Activated CD8-positive, alpha-beta T cell treated with anti-CD3 and anti-CD28 coated beads for 36 hours (primary cell): ENCODE measurements around the gene CCDC40. TPM values are rescaled to one million over a fixed set of nuclear protein-coding genes. Genes with fewer than 3 reads are reported as not detected.

Experiments
- ATAC-seq: fragments of 200-7000 bp; cut with Tn5 transposase; one replicate; pipeline ENCODE4 v1.10.0; 2021; ENCODE audit warnings: mild to moderate bottlenecking, moderate library complexity
- CTCF ChIA-PET: fragments of 350-600 bp; sonication (Branson Sonifier 250); formaldehyde crosslinking; loops from one replicate; lab custom pipeline; 2021; ENCODE audit warnings: antibody characterized with exemption; lab: Charles Lee
- POLR2A ChIA-PET: fragments of 350-600 bp; sonication (Branson Sonifier 250); formaldehyde crosslinking; loops from one replicate; lab custom pipeline; 2021; ENCODE audit warnings: antibody characterized with exemption; lab: Charles Lee
- DNase-seq: peaks from one replicate; pipeline ENCODE4 v3.0.0-alpha.2; 2020
- H3K27ac Mint-ChIP-seq: one replicate; pipeline ENCODE4 v1.8.0; 2021; ENCODE audit warnings: mild to moderate bottlenecking, mixed read lengths
- H3K27me3 Mint-ChIP-seq: one replicate; pipeline ENCODE4 v1.8.0; 2021; ENCODE audit warnings: mixed read lengths
- H3K36me3 Mint-ChIP-seq: one replicate; pipeline ENCODE4 v1.8.0; 2021; ENCODE audit warnings: low read depth, mixed read lengths
- H3K4me1 Mint-ChIP-seq: one replicate; pipeline ENCODE4 v1.8.0; 2021; ENCODE audit warnings: low read depth, mixed read lengths
- H3K4me3 Mint-ChIP-seq: one replicate; pipeline ENCODE4 v1.8.0; 2021; ENCODE audit warnings: mild to moderate bottlenecking, moderate library complexity, mixed read lengths
- H3K9me3 Mint-ChIP-seq: one replicate; pipeline ENCODE4 v1.8.0; 2021; ENCODE audit warnings: mixed read lengths
- CTCF ChIP-seq: fragments of 200-600 bp; IDR thresholded peaks from one replicate; pipeline ENCODE4 v1.8.0; 2022; ENCODE audit warnings: antibody characterized with exemption, mild to moderate bottlenecking
- intact Hi-C: fragments of 100-400 bp; cut with micrococcal nuclease; formaldehyde crosslinking; loops from one replicate; pipeline ENCODE4 v1.10.0; 2022
- total RNA-seq, 2 experiments: library from RNA; stranded (reverse); gene quantifications; one replicate each; pipeline ENCODE4 v1.2.3, GENCODE V29; 2021

The CCDC40 gene
- total RNA-seq, 2 experiments from 2014 or later, result 0.54 to 0.79 TPM

- POLR2A ChIA-PET, result no interaction called here
- TF ChIP-seq CTCF, result no peak
- Mint-ChIP-seq H3K36me3 (peaks cover 4% of the 10 kb centered on the region), H3K4me1 (peaks cover 28% of the 10 kb centered on the region), H3K9me3 (no peaks in the 10 kb centered on the region), H3K27ac (no peak overlapping the region), H3K27me3 (no peaks in the 10 kb centered on the region), H3K4me3 (no peak overlapping the region)
- CTCF ChIA-PET, result interaction anchor here (1.0 to 7.9 kb wide), 2 partner anchors 17 to 178 kb away, joined by 3 to 67 read pairs; no protein-coding TSS in a partner anchor
- DNase-seq, result no peak
- intact Hi-C loops, result no loop called here
- ATAC-seq, result no peak
Observed at GRCh38 chr17:79989106-79989835, 47.2 kb upstream of the CCDC40 start.

GRCh38 chr17:79990051-79990592 is 46.3 kb upstream of the CCDC40 start:
- Mint-ChIP-seq H3K4me1 (peaks cover 29% of the 10 kb centered on the region), H3K36me3 (peaks cover 4% of the 10 kb centered on the region)

GRCh38 chr17:79990704-79991103 is 45.7 kb upstream of the CCDC40 start:
- ChIA-PET CTCF (interaction anchor here (1.0 to 7.9 kb wide), 2 partner anchors 16 to 148 kb away, joined by 3 to 67 read pairs; no protein-coding TSS in a partner anchor), POLR2A (interaction anchor here (0.6 to 1.0 kb wide), 2 partner anchors 15 to 212 kb away, joined by 3 read pairs; no protein-coding TSS in a partner anchor)
- TF ChIP-seq CTCF, result no peak
- intact Hi-C loops, result loop anchor here (5.0 to 10.0 kb wide), 2 partner anchors 193 to 246 kb away; partner anchors contain the start of gene CBX8
- ATAC-seq (no peak), DNase-seq (no peak)
- peaks cover 30% of the 10 kb centered on the region for H3K4me1 Mint-ChIP-seq
- no peaks in the 10 kb centered on the region for H3K9me3 Mint-ChIP-seq
- no peak overlapping the region for H3K27ac Mint-ChIP-seq
- no peak overlapping the region for H3K4me3 Mint-ChIP-seq
- no peaks in the 10 kb centered on the region for H3K27me3 Mint-ChIP-seq
- peaks cover 4% of the 10 kb centered on the region for H3K36me3 Mint-ChIP-seq

More at GRCh38 chr17:79990051-79990592, 46.3 kb upstream of the CCDC40 start:
- intact Hi-C loops, result loop anchor here (5.0 to 10.0 kb wide), 2 partner anchors 193 to 245 kb away; partner anchors contain the start of gene CBX8
- CTCF ChIA-PET, result interaction anchor here (1.0 to 7.9 kb wide), 3 partner anchors 16 to 179 kb away, joined by 3 to 67 read pairs (median 3); no protein-coding TSS in a partner anchor
- DNase-seq (no peak), ATAC-seq (no peak)
- POLR2A ChIA-PET, result interaction anchor here (1.0 kb wide), 1 partner anchor 15 kb away, joined by 3 read pairs; no protein-coding TSS in a partner anchor
- Mint-ChIP-seq H3K4me3 (no peak overlapping the region), H3K9me3 (no peaks in the 10 kb centered on the region), H3K27me3 (no peaks in the 10 kb centered on the region), H3K27ac (no peak overlapping the region)
- no peak for TF ChIP-seq CTCF

GRCh38 chr17:79991140-79991923 is 45.1 kb upstream of the CCDC40 start:
- POLR2A ChIA-PET, result interaction anchor here (0.6 to 1.0 kb wide), 2 partner anchors 16 to 213 kb away, joined by 3 read pairs; no protein-coding TSS in a partner anchor

More at GRCh38 chr17:79991140-79991923, 45.1 kb upstream of the CCDC40 start:
- peaks cover 4% of the 10 kb centered on the region for H3K36me3 Mint-ChIP-seq
- peak; percentile 91 for DNase-seq
- peak; percentile 49 for TF ChIP-seq CTCF
- H3K4me1 Mint-ChIP-seq, result peaks cover 36% of the 10 kb centered on the region
- no peaks in the 10 kb centered on the region for H3K27me3 Mint-ChIP-seq
- no peaks in the 10 kb centered on the region for H3K9me3 Mint-ChIP-seq
- peak; percentile 76 for ATAC-seq
- intact Hi-C loops, result loop anchor here (5.0 to 10.0 kb wide), 2 partner anchors 194 to 247 kb away; partner anchors contain the start of gene CBX8
- CTCF ChIA-PET, result interaction anchor here (0.9 to 7.9 kb wide), 7 partner anchors 15 to 251 kb away, joined by 3 to 67 read pairs (median 3); no protein-coding TSS in a partner anchor
- H3K4me3 Mint-ChIP-seq, result peak overlapping the region; percentile 80
- no peak overlapping the region for H3K27ac Mint-ChIP-seq
